SHP77 (cell line): ENCODE data around the gene SLC16A9.
"Not testable (repeated sequence)": the region's sequence is repeated elsewhere in the genome, so short reads cannot be mapped to it uniquely, and the experiment has no call there.

Experiments
- DNase-seq, 2 experiments: peaks; one replicate each; lab custom pipeline; 2025; lab: John Stamatoyannopoulos, UW

The SLC16A9 gene

DNA sequence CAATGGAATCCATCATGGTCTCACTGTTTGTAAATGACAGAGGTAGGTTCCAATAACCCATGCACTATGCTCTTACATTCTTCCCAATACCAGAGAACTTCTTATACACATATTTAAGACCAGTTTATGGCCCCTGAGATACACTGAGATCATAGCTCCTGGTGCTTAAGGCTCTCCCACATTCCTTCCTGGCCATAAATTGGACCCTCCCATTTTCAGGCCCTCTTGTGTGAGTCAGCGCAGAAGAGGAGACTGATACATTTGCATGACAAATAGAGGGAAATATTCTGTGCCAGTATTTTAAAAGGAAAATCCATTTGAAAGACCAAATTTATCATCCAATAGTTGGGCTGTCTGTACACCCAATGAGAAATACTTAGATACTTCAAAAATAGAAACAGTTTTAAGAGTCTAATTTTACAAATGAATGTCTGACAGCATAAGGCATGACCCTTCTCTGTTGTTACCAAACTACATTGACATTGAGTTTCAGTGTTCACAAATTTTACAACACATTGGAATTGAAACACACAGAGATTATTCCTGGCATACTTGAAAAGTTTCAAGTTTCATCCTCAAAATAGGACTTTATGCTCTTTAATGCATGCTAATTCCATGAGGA is 35.3 kb downstream of the SLC16A9 start:
- DNase-seq, result no peak

DNA sequence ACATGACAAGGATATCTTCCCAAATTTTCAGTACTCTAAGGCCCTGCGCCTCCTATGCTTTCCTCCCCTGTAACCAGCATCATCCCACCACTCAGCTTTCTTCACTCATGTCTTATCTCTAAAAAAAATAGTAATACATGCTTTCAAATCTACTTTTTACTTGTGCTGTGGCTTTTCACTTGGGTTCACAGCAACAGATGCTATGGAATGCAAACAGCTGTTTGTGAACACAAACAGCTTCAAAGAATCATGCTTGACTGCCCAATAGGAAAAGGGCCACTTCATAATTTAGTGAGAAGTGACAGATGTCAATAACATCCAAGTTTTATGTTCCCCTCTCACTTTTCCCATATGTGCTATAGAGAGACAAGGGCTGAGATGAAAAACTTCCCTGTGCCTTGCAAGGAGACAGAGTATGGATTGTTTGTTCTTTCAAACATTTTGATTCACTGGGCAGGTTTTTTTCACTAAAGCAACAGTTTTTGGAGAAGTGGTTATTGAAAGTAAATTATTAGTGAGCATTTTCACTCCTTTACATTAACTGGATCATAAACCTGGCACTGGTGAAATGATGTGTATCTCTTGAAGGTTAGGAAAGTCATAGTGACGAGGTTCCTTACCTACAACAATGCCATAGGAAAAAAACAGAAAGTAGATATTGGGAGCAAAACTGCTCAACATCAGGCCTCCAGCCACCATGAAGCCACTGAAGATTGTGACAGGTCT is 37.3 kb downstream of the SLC16A9 start:
- no peak for DNase-seq

- no peak for DNase-seq
Measured at GRCh38 chr10:59670269-59670668, 39.4 kb downstream of the SLC16A9 start.

DNA sequence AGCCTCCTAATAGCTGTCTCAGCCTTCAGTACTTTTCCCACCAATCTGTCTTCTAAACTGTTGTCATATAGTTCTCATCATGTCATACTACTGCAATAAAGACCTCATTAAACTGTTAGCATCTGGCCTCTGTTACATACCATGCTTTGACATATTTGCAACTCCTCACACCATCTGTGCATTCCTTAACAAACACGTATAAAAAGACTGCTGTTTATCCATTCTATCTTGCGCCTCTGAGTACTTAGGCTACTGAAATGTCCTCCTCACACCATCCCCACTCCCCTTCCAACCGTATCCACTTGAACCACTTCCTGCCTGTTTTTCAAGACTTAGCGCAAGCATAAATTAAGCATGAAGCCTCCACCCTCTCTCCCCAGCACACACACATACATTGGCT is 41.6 kb downstream of the SLC16A9 start:
- no peak for DNase-seq

DNA sequence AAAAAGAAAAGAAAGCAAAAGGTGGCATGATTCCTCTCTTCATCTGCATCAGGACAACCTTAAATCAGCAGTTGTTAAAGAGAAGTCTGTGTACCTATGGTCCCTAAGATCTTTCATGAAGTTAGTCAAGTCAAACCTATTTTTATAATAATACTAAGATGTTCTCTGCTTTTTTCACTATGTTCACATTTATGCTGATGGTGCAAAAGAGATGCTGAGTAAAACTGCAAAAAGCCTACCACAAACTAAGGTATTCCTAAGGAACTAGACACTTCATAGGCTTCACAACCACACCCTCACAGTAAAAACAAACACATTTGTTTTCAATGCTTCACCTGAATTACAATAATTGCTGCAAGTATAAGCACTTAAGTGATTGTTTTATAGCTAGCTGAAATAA is 43.3 kb downstream of the SLC16A9 start:
- DNase-seq, result no peak

- not testable (repeated sequence) for DNase-seq
Measured at GRCh38 chr10:59663213-59663612, 46.4 kb downstream of the SLC16A9 start.

DNA sequence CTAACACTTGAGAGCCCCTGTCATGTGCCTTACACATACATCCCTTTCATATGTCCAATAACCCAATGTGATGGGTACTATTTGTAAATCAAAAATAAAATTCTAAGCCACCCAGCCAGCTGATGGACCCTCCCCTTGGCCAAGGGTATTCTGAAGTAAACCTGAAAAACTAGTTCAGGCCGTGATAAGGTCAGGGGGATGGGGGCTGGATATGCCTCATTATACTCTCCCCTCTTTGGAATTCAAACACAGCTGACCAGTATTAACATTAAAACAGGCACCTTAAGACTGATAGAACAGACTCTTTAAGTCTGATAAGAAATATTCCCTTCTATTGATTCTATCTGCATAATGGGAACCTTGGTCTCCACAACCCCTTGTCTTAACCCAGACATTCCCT is 51.9 kb downstream of the SLC16A9 start:
- DNase-seq, result no peak

DNA sequence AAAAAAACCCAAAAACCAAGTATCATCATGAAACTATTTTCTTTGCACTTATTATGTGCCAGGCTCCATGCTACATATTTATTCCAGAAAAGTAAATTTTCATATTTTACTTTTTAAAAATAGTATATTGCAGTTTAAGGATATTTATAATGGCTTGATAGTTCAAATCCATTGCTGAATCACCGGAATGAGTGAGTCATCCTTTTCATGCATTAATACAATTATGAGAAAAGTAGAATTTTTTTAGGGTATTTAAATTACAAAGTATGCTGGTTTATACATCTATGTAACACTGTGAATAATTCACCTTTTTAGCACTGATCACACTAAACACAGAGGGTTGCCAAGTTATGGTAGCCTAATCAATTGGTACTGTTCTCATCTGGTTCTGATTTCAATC is 54.3 kb downstream of the SLC16A9 start:
- no peak for DNase-seq

- no peak for DNase-seq
Measured at GRCh38 chr10:59654007-59654406, 55.6 kb downstream of the SLC16A9 start.

DNA sequence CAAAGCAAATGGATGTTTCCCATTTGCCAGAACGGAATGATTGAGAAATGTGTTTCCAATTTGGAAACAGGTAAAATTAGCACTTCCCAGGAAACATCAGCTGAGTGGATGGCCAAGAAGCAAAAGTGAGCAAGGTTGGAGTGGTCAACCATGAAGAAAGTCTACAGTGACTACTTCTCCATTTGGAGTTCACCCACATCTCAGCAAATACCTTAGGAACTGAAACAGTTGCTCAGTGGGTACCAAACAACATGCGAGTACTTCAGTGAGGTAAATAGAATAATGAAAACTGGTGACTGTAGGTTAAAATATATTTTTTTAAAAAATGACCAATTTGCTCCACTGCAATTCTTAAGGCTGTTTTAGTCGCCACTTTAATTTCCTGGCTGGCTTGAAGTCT is 57.7 kb downstream of the SLC16A9 start:
- no peak for DNase-seq

- DNase-seq, result no peak
Measured at GRCh38 chr10:59649606-59650346, 59.9 kb downstream of the SLC16A9 start.

DNA sequence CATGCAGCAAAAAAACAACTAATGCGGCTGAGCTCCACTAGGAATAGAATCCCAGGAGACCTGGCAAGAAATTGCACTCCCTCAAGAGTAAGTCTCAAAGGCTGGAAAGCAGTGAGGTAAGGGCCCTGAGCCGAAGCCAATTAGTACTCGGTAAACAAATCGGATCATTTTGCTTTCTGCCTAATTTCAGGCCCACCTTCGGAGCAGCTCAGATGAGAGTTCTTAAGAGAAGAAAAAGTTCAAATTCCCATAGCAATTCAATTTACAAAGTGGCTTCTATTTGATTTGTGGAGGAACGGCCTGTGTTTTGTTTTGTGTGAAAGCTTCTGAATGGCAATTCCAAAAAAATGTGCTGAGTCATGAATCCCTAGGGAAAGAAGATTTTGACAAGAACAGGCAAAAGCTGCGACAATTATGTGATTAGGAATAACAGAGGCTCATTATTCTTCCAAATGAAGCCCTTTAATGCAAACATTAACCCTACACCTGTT is 60.9 kb downstream of the SLC16A9 start:
- DNase-seq, result no peak

- no peak for DNase-seq
Measured at GRCh38 chr10:59644841-59645240, 64.8 kb downstream of the SLC16A9 start.

GRCh38 chr10:59641688-59642087 is 68.0 kb downstream of the SLC16A9 start:
- DNase-seq, result not testable (repeated sequence)

DNA sequence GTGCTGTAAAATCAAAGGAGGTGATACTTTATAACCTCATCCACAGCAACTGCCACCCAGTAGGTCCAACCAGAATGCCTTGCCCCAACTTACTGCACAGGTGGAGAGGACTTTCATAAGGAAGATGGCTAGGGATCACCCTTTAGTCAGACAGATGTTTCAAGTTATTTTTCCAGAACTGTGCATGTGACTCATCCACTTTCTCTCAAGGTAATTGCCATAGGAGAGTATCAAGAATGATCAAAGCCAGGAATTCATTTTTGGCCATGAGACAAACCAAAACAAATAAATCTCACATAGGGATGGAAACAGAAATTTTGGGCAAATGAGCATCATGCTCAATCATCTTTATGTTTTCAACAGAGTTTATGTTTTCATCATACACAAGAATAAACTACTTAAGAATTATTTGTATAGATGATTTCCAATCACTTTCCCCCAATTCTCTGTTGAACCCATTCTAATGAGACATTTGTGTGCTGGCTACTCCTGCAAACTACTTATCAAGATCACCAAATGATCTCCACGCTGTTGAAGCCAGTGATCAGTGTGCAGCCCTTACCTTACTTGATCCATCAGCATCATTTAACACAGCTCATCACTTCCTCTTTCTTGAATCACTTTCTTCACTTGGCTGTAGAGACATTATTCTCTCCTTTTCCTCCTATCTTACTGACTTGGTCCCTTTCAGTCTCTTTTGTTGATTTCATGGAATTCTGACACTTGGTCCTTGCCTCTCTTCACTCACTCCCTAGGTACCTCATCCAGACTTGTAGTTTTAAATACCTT is 74.0 kb downstream of the SLC16A9 start:
- DNase-seq, result no peak

DNA sequence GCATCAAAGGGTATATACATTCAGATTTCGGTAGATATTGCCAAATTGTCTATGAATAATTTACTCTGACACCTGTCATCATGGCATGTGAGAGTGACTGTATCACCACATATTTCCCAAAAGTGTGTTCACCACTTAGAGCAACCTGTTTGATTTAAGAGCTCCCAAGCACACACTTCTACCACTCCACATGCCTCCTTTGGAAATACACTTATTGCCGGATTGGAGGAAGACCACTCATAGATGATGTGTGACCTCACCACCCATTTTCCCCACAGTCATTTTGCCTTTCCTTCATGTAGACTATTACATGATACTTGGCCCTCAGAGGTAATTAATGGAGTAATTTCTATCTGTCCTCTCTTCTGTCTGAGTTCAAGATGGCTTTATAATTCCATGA is 75.5 kb downstream of the SLC16A9 start:
- DNase-seq, result no peak

DNA sequence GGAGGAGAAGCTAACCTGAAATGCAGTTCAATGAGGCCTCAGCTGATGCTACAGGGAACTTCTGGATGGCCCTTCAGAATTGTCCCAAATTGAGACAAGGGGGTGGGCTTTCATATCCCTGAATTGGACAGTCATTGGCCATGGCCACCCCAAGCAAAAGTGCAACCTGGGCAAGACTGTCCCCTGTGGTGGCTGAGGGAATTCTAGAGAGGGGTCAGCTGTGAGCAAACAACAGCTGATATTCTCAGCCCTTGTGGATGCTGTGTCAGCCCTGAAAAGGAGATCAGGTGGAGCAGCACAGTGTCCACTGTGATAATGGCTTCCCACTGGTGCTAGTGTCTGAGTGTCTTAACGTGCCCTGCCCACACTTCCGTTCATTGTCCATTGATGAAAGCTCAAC is 76.6 kb downstream of the SLC16A9 start:
- DNase-seq, result no peak

DNA sequence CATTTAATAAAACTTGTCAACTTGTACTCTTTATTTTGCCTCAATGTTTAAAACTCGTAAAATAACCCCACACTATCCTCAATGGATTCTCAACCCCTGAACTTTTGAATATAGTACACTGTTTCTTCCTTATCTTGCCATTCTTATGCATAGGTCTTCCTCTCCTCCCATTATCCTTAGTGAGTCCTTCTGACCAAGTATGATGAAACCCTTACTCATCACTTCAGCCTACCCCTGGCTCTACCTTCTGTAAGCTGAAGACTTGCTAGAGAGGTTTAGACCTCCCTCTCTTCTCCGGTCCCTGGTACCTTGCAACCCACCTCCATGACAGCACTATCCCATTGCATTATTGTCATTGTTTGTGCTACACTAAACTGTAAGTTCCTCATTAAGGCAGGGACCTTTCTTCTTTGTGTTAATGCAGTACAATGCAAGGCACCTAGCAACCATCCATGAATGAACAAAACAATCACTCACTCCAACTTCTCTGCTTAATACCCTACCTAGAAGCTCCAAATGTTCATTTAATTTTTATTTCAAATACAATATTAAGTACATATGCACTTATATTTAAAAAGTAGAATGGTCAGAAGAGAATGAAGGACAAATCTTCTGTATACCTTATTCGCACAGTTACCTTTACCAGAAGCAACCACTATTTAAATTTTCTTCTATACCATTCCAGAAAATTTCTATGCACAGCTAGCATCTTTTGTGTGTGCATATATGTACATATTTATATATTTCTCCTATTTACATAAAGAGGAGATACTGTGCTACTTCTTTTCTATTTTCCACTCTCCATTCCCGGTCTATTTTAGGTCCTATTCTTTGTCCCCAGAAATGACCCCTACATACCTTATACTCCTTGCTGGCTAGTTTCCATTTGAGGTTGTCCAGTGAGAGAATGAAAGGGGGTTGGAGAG is 77.5 kb downstream of the SLC16A9 start:
- no peak for DNase-seq

GRCh38 chr10:59631237-59631636 is 78.4 kb downstream of the SLC16A9 start:
- no peak for DNase-seq

- no peak for DNase-seq
Measured at GRCh38 chr10:59628965-59629364, 80.7 kb downstream of the SLC16A9 start.

DNA sequence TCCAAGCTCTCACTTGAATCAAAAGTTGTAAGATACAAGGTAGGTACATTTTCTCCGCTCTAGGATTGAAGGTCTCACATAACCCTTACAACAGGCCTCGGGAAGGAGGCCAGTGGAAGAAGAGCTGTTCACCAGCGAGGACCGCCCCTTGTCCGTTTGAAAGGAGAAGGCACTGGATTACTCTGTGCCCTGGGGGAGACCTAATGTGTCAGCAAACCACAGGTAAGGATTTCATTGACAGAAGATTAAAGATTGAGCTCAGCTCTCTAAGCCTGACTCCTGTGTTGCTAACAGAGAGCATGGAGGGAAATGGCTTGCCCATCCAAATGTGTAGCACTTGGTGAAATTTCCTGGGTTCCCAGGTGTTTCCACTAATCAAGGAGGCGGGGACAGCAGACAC is 81.2 kb downstream of the SLC16A9 start:
- DNase-seq, result no peak
